Islet precursor cell (in vitro differentiated cells): Measurements from ENCODE around the gene FXYD2.

Source experiments
- DNase-seq: peaks from one replicate; pipeline ENCODE4 v3.0.0-alpha.2; 2018

Gene FXYD2

GRCh38 chr11:117834838-117835443 lies 10.4 kb upstream of the FXYD2 start:
- DNase-seq: peak; percentile 25

DNA sequence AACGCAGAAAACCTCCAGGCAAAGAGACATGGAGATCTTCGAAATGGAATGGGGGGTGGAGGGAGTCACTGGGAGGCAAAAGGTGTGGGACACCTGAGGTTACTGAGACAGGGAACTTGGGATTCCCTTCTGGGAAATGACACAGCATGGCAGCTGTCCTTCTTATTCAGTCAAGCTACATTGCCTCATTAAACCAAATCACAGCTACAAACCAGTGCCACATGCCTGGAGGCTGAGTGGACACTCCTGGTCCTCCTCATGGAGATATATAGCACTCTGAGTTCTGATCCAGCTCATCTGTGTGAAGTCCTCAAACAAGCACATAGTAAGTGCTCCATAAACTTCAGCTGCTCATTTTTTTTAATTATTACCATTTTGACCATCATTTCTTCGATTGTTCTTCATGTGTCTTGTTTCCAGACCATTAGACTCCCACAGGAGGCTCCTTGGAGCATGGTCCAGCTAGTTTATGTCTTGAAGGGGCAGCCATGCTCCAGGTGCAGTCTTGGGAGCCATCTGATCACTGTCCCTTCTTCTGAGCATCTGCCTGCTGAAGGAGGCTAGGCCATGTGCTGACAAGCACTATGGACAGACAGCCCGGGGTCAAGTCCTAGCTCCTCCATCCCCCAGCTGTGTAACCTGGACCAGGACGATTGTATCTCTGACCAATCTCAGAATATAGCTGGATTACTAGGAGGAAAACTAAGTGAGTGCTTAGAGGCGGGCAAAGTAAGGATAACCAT lies 9.7 kb upstream of the FXYD2 start:
- peak; percentile 34 for DNase-seq

DNA sequence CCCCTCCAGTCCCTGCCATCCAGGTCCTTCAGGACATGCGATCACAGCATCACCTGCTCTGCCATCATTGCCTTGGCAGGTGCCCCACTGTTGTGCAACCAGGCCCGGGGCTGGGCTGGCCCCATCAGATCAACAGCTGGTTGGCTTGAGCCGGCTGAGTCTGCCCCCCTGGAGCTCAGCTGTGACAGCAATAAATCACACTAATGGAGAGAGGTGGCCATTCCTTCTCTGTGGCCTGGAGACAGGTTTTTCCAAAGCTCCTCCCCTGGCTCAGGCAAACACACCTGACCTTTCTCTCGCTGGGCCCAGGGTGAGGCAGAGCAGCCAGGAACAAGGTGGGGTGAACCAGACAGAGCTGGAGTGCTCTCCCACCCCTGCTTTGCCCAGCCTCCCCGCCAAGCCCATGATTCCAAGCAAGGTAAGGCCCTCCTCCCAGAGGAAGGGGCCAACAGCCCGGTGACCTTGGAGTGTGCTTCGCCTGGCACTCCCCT lies 8.9 kb upstream of the FXYD2 start:
- DNase-seq: peak; percentile 84

GRCh38 chr11:117832511-117832910 lies 8.0 kb upstream of the FXYD2 start:
- DNase-seq: peak; percentile 30

DNA sequence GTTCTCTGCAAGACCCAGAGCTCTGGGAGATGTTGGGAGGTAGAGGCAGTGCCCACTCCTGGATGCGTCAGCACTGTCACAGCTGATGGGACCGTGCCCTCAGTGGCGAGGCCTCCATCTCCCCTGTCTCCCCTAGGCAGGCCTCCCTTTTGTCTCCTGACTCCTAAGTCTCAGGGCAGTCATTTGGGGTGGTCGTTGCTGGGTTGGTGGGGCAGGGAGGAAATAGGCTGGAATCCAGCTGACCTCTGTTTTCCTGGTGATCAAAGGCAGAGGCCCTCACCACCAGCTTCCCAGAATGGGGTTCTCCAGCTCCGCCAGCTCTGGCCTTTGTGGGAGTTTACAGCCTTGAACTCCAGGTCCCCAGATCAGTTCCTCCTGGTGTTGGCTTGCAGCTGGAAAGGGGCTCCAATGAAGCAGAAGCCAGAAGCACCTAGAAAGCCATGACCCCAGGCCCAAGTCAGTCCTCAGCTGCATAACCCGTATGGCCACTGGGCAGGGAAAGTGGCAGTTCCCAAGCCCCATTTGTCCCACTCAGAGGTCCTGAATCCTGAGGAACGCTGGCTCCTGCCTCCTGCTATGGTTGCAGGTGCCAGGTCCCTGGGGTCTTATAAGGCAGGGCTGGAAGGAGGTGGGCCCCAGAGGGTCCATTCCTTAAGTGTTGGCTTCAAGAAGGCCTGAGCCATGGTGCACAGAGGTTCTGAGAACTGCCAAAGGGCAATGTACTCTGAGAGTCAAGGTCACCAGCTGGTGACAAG lies 7.3 kb upstream of the FXYD2 start:
- peak; percentile 35 for DNase-seq

DNA sequence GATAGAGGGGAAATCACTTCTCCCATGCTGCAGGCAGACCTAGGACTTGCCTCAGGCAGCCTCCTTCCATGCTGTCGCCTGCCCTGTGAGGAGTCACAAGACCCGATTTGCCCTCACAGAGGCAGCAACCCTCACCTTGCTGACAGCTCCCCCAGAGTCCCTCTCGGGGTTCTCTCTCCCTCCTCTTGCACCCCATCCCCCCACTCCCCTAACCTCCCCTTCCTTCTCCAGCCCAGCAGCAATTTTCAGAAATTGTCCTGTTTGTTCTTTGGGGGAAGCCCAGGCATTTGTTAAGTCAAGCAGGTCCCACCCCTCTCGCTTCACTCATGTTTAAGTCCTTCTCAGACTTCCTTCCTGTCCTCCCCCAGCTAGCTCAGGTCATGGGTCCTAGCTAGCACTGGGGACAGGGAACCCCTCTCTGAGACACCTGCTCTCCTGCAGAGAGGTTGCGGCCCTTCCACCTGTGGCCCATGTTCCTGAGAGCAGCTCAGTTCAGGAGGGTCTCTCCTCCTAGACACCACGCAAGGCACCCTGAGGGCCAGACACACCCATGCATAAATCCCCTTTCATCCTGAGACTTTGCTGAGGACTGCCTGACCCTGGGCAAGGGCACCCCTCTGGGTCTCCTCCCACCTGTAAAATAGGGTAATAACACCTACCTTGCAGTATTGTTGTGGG lies 6.3 kb upstream of the FXYD2 start:
- DNase-seq: peak; percentile 62

GRCh38 chr11:117830072-117830471 lies 5.5 kb upstream of the FXYD2 start:
- DNase-seq: peak; percentile 47

DNA sequence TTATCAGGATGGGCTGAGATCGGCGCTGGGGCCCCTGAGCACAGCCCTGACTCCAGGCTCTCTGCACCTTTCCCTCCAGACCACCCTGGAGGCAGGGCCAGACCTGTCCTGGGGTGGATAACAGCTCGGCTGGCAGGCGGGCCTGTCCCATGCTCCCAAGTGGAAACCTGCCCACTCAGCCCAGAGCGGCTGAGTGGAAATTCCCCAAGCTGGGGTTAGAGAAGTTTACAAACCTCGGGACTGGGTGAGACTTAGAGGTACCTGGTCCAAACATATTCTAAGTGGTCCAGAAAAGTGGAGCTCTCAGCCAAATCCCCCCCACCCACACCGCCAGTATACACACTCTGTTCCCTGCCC lies 4.8 kb upstream of the FXYD2 start:
- DNase-seq: peak; percentile 58

DNA sequence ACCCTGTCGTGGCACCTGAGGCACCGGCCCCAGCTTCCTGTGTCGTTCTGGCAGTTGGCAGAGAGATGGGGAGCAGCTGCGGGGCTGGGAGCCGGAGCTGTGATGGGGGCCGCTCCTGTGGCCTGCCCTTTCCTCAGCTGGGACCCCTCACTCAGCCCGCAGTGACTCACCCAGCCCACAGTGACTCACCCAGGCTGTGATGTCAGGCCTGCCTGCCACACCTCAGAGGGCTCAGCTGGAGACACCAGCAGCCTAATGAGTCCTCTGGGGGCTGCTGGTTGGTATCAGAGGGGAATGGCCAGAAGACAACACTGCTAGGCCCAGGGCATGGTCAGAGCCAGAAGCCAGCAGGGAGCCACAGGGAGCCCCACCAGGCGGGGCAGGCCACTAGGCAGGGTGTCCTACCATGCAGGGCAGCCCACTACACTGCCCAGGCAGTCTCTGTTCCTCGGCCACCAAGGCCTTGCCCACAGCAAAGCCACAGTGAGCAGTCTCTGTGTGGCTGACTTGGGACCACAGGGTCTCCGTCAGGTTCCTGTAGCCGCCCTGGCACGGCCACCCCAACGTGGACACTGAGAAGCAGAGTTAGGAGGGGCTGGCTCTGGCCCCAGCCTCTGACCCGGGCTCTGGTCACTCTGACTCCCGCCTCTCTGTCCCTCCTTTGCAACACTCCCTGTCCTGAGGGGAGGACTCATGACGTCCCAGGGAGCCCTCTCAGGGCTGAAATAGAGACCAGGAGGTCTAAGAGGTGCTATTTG lies 4.2 kb upstream of the FXYD2 start:
- peak; percentile 96 for DNase-seq

DNA sequence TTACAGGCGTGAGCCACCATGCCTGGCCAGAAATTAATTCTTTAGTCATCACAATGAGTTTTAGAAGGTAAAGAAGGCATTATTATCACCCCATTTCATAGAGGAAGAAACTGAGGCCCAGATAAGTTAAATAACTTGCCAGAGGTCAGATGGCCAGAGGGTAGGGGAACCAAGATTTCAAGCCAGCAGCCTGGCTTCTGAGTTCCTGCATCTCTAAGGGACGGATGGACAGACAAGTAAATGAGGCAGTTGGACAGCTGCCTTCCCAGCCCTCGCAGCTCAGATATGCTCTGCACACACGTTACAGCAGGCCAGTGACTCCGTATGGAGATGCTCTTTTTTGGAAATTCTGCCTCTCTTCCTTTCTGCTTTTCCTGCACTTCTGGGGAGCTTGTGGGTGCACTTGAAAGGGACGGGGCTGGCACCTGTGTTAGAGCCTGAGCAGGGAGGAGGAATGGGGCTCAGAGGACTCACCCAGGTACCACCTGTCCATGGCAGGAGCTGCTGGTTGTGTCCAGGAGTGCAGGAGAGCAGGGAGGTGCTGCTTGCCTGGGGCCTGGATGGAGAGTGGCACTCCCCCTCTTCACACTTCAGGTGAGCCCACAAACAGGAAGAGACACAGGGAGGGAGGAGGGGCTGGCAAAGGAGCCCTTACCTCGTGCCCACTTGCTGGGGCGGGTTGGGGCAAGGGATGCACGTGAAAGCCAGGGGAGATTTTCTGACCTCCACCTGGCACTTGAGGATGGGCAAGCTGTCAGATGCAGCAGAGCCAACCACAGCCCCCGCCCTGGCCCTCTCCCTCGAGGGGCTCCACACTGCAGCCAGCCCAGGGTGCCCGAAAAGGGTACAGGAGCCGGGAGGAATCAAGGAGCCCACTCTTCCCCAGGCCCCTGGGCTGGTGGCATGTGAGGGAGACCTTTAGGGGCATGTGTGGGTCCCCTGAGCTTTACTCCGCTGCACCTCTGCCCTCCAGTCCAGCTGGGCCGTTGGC lies 3.3 kb upstream of the FXYD2 start:
- peak; percentile 46 for DNase-seq

- no peak for DNase-seq
Measured at GRCh38 chr11:117826832-117827231, 2.3 kb upstream of the FXYD2 start.

GRCh38 chr11:117826190-117826570 lies 1.6 kb upstream of the FXYD2 start:
- DNase-seq: no peak

DNA sequence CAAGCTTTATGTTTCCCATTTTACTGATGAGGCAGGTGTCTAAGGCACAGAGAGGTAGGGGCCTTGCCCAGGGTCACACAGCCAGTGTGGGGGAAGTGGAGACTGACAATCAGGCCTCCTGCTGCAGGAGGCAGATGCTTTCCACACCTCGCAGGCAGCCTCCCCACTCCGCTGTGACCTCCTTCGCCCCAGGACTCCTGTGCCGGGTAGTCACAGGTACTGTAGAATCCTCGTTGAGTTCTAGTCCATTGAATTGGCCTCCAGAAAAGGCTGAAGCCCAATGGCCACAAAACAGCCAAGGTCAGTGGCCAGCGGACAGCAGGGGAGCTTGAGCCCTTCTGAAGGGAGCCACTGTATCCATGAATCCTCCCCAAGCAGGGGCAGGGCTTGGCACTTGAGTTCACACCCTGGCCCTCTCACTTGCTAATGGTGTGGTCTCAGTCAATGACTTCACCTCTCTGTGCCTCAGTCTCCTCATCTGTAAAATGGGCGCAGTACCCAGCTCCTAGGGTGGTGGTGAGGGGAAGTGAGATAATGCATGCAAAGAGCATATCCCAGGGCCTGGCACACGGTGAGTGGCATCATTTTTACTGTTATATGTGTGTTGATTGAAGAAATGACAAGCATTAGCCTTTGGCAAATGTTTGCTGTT lies 1.1 kb upstream of the FXYD2 start:
- DNase-seq: no peak

DNA sequence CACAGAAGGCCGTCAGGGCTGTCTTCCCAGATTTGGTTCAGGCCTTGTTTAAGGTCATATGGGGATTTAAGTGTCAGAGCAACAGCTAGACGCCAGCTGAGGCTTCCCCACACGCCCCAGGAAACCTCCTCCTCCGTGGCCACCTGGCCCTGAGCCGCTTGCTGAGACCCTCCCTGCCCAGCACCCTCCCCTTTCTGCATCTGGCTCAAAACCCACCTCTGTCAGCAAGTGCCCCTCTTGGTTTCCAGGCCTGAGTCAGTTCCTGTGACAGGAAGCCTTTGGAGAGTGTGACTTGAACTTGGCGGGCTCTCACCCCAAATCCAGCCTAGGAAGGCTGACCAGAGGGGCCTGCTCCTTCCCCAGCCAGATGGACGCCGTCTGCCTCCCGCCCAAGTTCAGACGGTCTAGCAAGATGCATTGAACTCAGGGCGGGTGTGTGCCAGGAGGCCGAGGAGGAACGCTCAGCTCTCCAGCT lies 561 bp downstream of the FXYD2 start:
- DNase-seq: peak; percentile 52

DNA sequence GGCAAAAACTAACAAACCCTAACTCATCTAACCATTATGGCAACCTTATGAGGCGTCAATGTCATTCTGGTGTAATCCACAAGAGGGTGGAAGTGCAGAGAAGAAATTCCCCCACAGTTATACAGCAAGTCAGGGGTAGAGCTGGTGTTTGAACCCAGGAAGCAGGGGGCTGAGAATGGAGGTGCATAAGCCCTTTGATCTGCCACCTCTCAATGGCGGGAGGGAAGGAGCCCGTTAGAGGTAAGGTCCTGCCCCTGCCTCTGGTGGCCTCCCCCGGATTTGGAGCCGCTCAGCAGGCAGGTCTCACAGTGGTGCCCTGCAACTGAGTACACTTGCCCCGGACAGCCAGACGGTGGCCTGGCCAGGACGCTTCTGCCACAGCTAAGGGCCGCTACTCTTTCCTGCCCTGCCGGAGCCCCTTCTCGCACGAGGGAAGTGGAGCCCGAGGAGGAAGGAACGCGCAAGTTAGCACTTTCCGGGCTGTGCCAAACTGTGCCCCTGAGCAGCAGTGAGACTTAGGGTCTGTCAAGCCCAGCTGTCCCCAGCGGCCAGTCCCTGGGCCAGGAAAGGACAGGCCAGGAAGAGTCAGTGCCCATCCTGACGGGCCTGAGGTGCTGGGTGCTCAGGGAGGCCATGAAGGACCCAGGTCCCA lies 1.1 kb downstream of the FXYD2 start:
- DNase-seq: peak; percentile 58

DNA sequence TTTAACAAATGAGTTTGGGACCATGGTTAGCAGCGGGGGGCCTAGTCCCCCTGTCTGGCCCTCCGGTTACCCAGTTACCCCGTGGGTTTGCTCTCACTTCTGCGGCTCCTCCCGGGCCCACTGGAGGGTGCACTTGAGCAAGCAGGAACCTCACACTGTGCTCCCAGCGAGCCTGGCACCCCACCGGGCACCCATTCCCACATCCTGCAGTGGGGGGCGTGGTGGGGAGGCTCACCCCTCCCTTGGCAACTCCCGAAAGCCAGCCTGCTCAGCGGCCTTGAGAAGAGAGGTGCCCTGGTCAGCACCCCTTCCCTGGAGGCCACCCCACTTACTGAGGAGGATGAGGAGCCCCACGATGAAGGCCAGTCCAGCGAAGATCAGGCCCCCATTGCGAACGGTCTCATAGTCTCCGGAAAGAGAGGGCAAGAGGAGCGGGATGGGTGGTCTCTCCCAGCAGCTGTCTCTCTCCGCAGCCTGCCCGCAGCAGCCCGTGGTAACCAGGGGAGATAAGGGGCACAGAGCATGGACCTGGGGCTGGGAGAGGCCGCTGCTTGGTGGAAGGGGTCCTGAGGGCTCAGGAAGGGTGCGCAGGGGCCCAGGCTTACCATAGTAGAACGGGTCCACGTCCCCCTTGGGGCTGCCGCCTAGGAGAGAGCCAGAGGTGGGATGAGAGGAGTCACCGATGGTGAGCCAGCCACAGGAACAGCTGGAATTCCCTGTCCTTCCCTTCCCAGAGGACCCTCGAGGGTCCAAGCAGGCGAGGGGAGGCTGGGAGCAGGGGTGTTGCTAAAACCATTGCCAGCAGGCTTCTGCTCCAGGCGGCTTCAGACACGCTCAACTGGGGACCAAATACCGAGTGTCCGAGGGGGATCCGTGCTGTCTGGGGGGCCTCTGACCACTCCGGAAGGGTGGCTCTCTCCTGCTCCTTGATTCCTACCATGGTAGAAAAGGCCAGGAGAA lies 2.2 kb downstream of the FXYD2 start:
- no peak for DNase-seq

DNA sequence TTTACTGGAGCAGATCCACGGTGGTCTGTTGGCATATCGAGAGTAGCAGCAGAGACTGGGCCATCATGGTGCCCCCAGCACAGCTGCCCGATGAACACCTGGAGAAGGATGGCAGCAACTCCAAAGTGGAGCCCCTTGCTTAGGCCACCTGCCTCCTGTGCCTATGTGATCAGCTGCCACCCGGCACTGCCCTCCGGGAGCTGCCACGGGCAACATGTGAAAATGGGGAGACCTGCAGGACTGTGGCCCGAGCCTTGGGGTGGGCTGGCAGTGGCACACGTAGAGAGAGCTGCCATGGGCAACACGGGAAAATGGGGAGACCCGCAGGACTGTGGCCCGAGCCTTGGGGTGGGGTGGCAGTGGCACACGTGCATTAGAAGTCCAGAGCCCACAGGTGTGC lies 3.1 kb downstream of the FXYD2 start:
- DNase-seq: no peak

GRCh38 chr11:117820516-117820915 lies 4.0 kb downstream of the FXYD2 start:
- DNase-seq: no peak

DNA sequence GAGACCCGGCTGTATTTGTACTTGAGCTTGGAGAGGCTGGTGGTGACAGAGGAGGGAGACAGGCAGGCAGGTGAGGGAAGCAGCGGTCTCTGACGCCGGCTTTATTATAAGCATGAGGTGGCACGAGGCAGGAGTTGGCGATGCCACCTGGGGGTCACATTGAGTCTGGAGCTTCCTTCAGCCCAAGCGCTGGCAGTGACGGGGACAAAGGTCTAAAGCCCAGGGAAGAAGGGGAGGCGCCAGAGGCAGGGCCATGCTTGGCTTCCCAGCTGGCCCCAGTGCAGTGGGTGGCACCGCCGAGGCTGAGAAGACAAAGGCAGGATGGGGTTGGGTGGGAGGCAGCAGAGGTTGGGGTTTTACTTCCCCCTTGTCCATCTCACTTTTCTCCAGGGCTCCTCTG lies 4.5 kb downstream of the FXYD2 start:
- DNase-seq: no peak
